ENCODE results near the gene SLC38A3. TPM values are rescaled to one million over a fixed set of nuclear protein-coding genes. Genes with fewer than 3 reads are reported as not detected.

Gene SLC38A3
- total and polyA plus RNA-seq, 2 experiments from 2014 or later: 0.28 to 1.3 TPM

DNA sequence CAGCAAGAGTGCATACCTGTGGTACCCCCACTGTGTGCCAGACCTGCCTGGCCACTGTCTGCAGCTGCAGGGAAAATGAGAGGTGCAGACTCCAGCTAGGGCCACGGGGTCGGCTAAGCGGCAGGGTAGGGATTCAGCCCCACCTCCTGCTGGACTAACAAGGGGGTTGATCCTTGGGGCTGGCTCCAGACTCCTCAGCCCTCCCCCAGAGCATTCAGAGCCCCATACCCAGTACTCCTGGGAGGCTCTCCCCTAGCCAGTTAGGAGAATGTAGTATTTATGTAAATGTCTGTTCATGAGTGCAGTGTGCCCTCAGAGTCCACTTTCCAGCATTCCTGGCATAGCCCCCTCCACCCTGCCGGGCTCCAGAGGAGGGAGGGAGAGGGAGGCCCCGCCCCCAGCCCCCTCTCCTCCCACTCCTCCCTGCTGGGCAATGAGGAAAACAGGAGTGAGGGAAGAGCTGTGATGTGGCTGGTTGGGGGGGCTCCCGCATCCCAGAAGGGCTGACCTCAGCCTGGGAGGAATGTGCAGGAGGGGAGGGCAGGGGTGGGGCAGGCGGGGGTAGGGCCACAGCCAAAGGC lies 59.4 kb downstream of the SLC38A3 start:
- Histone ChIP-seq H3K4me3 (peak overlapping the region; percentile 1; the same call in 1 of the 2 replicates), H3K4me1 (ENCODE audit: insufficient read depth) (peaks cover 59% of the 10 kb centered on the region), H3K79me2 (replicated peaks; ENCODE audit: insufficient read depth) (no peaks in the 10 kb centered on the region), H3K27ac (ENCODE audit: low read depth) (peak overlapping the region; percentile 89), H3K4me2 (peak overlapping the region; percentile 16), H3F3A (replicated peaks; ENCODE audit: low read depth) (peaks cover 18% of the 10 kb centered on the region), H3K36me3 (ENCODE audit: insufficient read depth) (no peaks in the 10 kb centered on the region), H2AFZ (no peak overlapping the region), H4K20me1 (replicated peaks; ENCODE audit: insufficient read depth) (no peaks in the 10 kb centered on the region; the same call in 1 of the 2 replicates), H3K9me2 (ENCODE audit: insufficient read depth) (no peaks in the 10 kb centered on the region), H3K27me3 (ENCODE audit: insufficient read depth) (no peaks in the 10 kb centered on the region)
- peaks cover 3% of the 10 kb centered on the region; the same call in 1 of the 3 replicates for H3K36me3 Mint-ChIP-seq (ENCODE audit: low read depth)
- no peak for TF ChIP-seq ZNF462 (CRISPR knock-in tag; IDR thresholded peaks at IDR 0.05)
- no peak for TF ChIP-seq CTCF (conservative IDR thresholded peaks at IDR 0.05; ENCODE audit: low read depth in 2 of 2)
- TF ChIP-seq NANOG (IDR thresholded peaks at IDR 0.05; ENCODE audit: borderline replicate concordance): no peak
- peak; percentile 80 for TF ChIP-seq CREB1 (CRISPR knock-in tag; IDR thresholded peaks at IDR 0.05; ENCODE audit: low read depth)
- no peak for TF ChIP-seq ETS1 (IDR thresholded peaks at IDR 0.05)
- no peak for TF ChIP-seq EZH2 (IDR thresholded peaks at IDR 0.05; ENCODE audit: low read depth, unreplicated experiment)
- H3K9me3 Mint-ChIP-seq: no peaks in the 10 kb centered on the region
- peaks cover 58% of the 10 kb centered on the region for H3K4me1 Mint-ChIP-seq
- no peak for DNase-seq (ENCODE audit: low spot score)
- peaks cover 25% of the 10 kb centered on the region for H3K27me3 Mint-ChIP-seq (ENCODE audit: insufficient read depth, low read depth, poor library complexity)
- peak overlapping the region; percentile 95 for H3K27ac Mint-ChIP-seq
- peak overlapping the region; percentile 51; the same call in 2 of the 3 replicates for H3K4me3 Mint-ChIP-seq
- ATAC-seq: peak; percentile 44

Data from GM23338 (cell line).